ENCODE data around the gene SLC2A10. TPM values are rescaled to one million over a fixed set of nuclear protein-coding genes. Genes with fewer than 3 reads are reported as not detected.

The SLC2A10 gene
- total RNA-seq, 1 donor: 52.7 TPM

- no peak for DNase-seq (ENCODE audit: low read depth)
- no peak for TF ChIP-seq CTCF (IDR thresholded peaks at IDR 0.05; ENCODE audit: insufficient read depth, low read depth, low read length)
- no peak overlapping the region for H3K4me3 ChIP-seq (ENCODE audit: low read depth, low read length)
Measured at GRCh38 chr20:46701556-46701955, 7.9 kb upstream of the SLC2A10 start.

- no peak overlapping the region for H3K4me3 ChIP-seq (ENCODE audit: low read depth, low read length)
- no peak for TF ChIP-seq CTCF (IDR thresholded peaks at IDR 0.05; ENCODE audit: insufficient read depth, low read depth, low read length)
- no peak for DNase-seq (ENCODE audit: low read depth)
Measured at GRCh38 chr20:46701986-46702385, 7.5 kb upstream of the SLC2A10 start.

GRCh38 chr20:46702447-46703203 is 6.8 kb upstream of the SLC2A10 start:
- no peak for DNase-seq (ENCODE audit: low read depth)
- H3K4me3 ChIP-seq (ENCODE audit: low read depth, low read length): no peak overlapping the region
- no peak for TF ChIP-seq CTCF (IDR thresholded peaks at IDR 0.05; ENCODE audit: insufficient read depth, low read depth, low read length)

- TF ChIP-seq CTCF (IDR thresholded peaks at IDR 0.05; ENCODE audit: insufficient read depth, low read depth, low read length): no peak
- no peak for DNase-seq (ENCODE audit: low read depth)
- H3K4me3 ChIP-seq (ENCODE audit: low read depth, low read length): no peak overlapping the region
Measured at GRCh38 chr20:46703435-46703834, 6.0 kb upstream of the SLC2A10 start.

- TF ChIP-seq CTCF (IDR thresholded peaks at IDR 0.05; ENCODE audit: insufficient read depth, low read depth, low read length): no peak
- H3K4me3 ChIP-seq (ENCODE audit: low read depth, low read length): no peak overlapping the region
- DNase-seq (ENCODE audit: low read depth): no peak
Measured at GRCh38 chr20:46704714-46705377, 4.6 kb upstream of the SLC2A10 start.

GRCh38 chr20:46705378-46705729 is 4.1 kb upstream of the SLC2A10 start:
- H3K4me3 ChIP-seq (ENCODE audit: low read depth, low read length): no peak overlapping the region
- no peak for TF ChIP-seq CTCF (IDR thresholded peaks at IDR 0.05; ENCODE audit: insufficient read depth, low read depth, low read length)
- peak; percentile 83 for DNase-seq (ENCODE audit: low read depth)
